GM12874 (cell line): ENCODE data around the gene ENC1.

Source experiments
- TF ChIP-seq, protein P1 (sequence below): IDR thresholded peaks from 2 replicates; pipeline ENCODE4 v1.5.1; 2011; ENCODE audit warnings: low read depth, mild to moderate bottlenecking, control low read depth, low read length, moderate library complexity; ENCODE audit not compliant: insufficient read depth

The ENC1 gene

DNA sequence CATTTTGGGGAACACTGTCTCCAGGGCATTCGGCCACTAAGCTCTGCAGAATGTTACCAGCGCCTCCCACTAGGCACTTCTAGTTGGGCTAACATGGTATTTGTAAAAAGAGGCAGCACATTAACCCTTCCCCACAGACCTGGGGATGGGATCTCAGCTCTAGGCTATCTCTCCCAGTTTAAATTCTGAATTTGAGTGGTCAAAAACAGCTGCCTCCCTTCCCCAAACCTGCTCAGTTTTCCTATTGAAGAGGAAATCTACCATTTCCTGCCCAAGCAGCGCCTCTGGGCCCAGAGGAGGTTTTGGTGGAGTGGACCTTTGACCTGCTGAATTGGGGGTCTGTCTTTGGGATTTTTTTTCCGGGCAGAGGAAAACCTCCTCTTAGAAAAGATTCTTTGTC, 53.2 kb downstream of the ENC1 start:
- TF ChIP-seq, protein P1, sequence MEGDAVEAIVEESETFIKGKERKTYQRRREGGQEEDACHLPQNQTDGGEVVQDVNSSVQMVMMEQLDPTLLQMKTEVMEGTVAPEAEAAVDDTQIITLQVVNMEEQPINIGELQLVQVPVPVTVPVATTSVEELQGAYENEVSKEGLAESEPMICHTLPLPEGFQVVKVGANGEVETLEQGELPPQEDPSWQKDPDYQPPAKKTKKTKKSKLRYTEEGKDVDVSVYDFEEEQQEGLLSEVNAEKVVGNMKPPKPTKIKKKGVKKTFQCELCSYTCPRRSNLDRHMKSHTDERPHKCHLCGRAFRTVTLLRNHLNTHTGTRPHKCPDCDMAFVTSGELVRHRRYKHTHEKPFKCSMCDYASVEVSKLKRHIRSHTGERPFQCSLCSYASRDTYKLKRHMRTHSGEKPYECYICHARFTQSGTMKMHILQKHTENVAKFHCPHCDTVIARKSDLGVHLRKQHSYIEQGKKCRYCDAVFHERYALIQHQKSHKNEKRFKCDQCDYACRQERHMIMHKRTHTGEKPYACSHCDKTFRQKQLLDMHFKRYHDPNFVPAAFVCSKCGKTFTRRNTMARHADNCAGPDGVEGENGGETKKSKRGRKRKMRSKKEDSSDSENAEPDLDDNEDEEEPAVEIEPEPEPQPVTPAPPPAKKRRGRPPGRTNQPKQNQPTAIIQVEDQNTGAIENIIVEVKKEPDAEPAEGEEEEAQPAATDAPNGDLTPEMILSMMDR = no peak

DNA sequence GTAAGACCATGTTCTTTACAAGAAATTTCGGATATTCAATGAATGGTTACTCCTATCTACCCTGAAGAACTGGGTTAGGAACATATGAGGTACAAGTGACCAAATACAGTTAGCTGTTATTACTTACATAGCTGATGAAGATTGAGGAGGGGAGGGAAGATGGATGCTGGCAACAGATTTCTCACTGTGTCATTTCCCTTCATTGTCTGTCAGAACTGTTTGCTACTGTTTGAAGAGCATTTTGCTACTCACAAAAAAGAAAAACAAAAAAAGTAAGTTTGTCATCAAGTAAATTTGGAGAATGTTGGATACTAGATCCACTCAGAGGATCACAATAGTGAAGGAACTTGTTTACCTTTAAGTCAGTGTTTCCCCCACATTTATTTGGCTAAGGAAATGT, 53.7 kb downstream of the ENC1 start:
- TF ChIP-seq, protein P1 = no peak

DNA sequence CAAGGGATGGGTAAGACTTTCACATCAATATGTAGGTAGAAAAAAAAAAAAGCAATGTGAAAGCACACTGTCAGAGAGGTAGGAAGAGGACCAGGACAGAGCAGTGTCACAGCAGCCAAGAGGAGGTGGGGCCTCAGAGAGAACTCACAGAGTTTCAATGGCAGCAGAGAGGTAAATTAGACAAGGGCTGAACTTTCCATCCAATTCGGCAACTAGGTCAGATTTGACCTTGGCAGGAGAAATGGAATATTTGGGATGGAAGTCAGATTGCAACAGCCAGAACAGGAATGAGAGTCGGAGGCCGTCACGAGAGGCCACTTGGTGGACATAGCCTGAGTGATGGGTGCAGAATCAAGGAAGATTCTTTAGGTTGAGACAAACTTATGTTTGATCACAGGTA, 57.7 kb downstream of the ENC1 start:
- TF ChIP-seq, protein P1 = no peak

DNA sequence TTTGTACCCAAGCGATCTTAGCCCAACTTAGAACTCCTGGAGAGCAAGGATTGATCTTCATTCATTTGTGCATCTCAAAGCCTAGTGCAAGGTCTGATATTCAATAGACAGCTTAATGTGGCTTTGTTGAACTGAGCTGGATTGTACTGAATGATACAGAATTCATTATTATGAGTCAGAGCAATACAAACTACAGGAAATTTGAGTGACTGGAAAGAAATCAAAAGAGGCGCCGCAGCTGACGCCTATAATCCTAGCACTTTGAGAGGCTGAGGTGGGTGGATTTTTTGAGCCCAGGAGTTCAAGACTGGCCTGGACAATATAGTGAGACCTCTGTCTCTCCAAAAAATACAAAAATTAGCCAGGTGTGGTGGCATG, 58.6 kb downstream of the ENC1 start:
- TF ChIP-seq, protein P1 = no peak

DNA sequence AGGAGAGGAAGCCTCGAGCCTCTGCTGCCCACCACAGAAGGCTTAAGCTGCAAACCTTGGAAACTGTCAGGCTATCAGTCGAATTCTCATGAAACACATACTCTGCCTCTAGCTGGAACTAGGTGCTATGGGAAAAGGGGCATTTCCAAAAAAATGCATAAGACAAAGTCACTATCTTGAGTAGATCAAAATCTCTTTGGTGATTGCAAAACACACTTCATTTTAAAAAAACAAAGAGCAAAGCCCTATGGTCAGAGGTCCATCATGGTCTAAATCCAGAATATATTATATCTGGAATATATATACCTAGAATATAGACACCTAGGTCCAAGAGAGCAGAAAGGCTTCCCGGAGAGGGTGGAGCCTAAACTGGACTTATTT, 59.8 kb downstream of the ENC1 start:
- TF ChIP-seq, protein P1 = no peak

DNA sequence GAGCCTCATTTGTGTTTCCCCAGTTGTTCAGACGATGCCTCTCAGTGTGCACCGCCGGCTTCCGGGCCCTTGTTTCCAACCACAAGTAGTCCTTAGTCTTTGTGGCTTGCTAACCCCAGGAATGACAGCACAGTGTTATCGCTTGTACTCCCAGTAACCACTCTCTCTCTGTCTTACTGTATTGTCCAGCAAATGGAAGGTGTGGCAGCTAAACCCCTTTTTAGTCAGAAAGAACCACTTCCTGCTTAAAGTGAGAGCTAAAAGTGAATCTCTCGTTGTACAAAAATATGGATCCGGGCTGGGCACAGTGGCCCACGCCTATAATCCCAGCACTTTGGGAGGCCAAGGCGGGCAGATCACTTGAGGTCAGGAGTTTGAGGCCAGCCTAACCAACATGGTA, 61.3 kb downstream of the ENC1 start:
- TF ChIP-seq, protein P1 = no peak

DNA sequence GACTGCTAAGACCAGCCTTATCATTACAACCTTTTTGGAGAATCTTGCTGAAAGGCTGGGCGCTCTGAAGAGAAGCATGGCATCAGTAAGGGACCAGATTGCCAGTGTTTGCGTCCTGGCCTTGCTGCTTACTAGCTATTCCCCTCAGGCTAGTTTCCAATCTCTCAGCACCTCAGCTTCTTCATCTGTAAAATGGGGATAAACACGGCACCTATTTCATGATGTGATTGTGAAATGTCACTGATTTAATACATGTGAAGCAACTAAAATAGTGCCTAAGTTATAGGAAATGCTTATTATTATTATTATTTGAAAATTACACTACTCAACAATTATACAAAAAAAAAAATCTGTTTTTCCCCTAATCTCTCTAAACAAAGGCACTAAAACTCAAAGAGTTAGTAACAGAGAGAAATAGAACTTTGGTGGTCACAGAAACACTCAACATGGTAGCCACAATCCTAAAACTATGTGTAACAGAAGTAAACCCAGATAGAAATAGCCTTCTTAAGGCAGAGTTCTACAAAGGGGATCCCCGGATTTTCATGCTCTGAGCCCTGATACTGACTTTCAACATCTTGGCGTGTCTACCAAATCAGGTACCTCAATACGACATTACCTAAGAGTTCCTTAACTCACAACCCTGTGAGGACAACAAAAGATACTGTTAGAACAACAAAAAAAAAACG, 62.0 kb downstream of the ENC1 start:
- TF ChIP-seq, protein P1 = no peak
